Central memory CD8-positive, alpha-beta T cell (primary cell): ENCODE measurements around the gene SYVN1.
"Not testable (repeated sequence)": the region's sequence is repeated elsewhere in the genome, so short reads cannot be mapped to it uniquely, and the experiment has no call there.

ENCODE experiments used
- ATAC-seq: fragments of 150-1000 bp; cut with Tn5 transposase; replicated peaks from 2 replicates; pipeline ENCODE4 v1.10.0; 2022; ENCODE audit warnings: mild to moderate bottlenecking, moderate FRiP score, moderate number of reproducible peaks; ENCODE audit not compliant: poor library complexity, severe bottlenecking; ENCODE audit errors: extremely low read depth
- DNase-seq, 2 donors: peaks; one replicate each; pipeline ENCODE4 v3.0.0; 2021; ENCODE audit warnings: low spot score in 2 of 2
- H3K27ac Mint-ChIP-seq: one replicate; pipeline ENCODE4 v1.8.0; 2022; ENCODE audit warnings: low read depth, mild to moderate bottlenecking, moderate library complexity, mixed read lengths
- H3K27me3 Mint-ChIP-seq: one replicate; pipeline ENCODE4 v1.8.0; 2022; ENCODE audit warnings: mixed read lengths
- H3K36me3 Mint-ChIP-seq: one replicate; pipeline ENCODE4 v1.8.0; 2022; ENCODE audit warnings: mild to moderate bottlenecking, moderate library complexity, mixed read lengths; ENCODE audit not compliant: insufficient read depth
- H3K4me1 Mint-ChIP-seq: one replicate; pipeline ENCODE4 v1.8.0; 2022; ENCODE audit warnings: mixed read lengths
- H3K4me3 Mint-ChIP-seq: one replicate; pipeline ENCODE4 v1.8.0; 2022; ENCODE audit warnings: mild to moderate bottlenecking, moderate library complexity, mixed read lengths
- H3K9me3 Mint-ChIP-seq: one replicate; pipeline ENCODE4 v1.8.0; 2022; ENCODE audit warnings: mixed read lengths

SYVN1 gene

GRCh38 chr11:65118891-65119669 is 15.2 kb downstream of the SYVN1 start:
- Mint-ChIP-seq H3K4me1 (peaks cover 24% of the 10 kb centered on the region), H3K36me3 (peaks cover 45% of the 10 kb centered on the region), H3K27ac (peak overlapping the region; percentile 81)
- not testable (repeated sequence) for DNase-seq, H3K4me3 Mint-ChIP-seq, ATAC-seq, H3K27me3 Mint-ChIP-seq, H3K9me3 Mint-ChIP-seq

GRCh38 chr11:65118097-65118837 is 16.1 kb downstream of the SYVN1 start:
- H3K4me1 Mint-ChIP-seq, result peaks cover 28% of the 10 kb centered on the region

GRCh38 chr11:65117206-65118096 is 16.9 kb downstream of the SYVN1 start, which contains the start of gene ZNHIT2:
TSS of gene ZNHIT2 (minus strand) at chr11:65117701. CDS start at chr11:65117653, 48 bp downstream.
- H3K36me3 Mint-ChIP-seq, result peaks cover 48% of the 10 kb centered on the region
- H3K4me1 Mint-ChIP-seq, result peaks cover 33% of the 10 kb centered on the region
- peak; percentile 99 to 100 for DNase-seq
- H3K27ac Mint-ChIP-seq, result peak within 1 kb of the TSS; percentile 82
- H3K9me3 Mint-ChIP-seq, result no peaks in the 10 kb centered on the region
- ATAC-seq, result peak; percentile 57
- no peaks in the 10 kb centered on the region for H3K27me3 Mint-ChIP-seq
- H3K4me3 Mint-ChIP-seq, result peak within 1 kb of the TSS; percentile 83

More at GRCh38 chr11:65118097-65118837, 16.1 kb downstream of the SYVN1 start:
- H3K4me3 Mint-ChIP-seq, result peak overlapping the region; percentile 83
- H3K36me3 Mint-ChIP-seq, result peaks cover 45% of the 10 kb centered on the region
- peak overlapping the region; percentile 82 for H3K27ac Mint-ChIP-seq
- H3K9me3 Mint-ChIP-seq, result no peaks in the 10 kb centered on the region
- no peaks in the 10 kb centered on the region for H3K27me3 Mint-ChIP-seq
- DNase-seq, result no peak
- ATAC-seq, result no peak

GRCh38 chr11:65116370-65117205 is 17.7 kb downstream of the SYVN1 start:
- Mint-ChIP-seq H3K4me3 (peak overlapping the region; percentile 83), H3K27ac (peak overlapping the region; percentile 82), H3K4me1 (peaks cover 31% of the 10 kb centered on the region), H3K27me3 (no peaks in the 10 kb centered on the region), H3K36me3 (peaks cover 45% of the 10 kb centered on the region), H3K9me3 (no peaks in the 10 kb centered on the region)
- DNase-seq (peak; percentile 46 to 57), ATAC-seq (peak; percentile 20)

GRCh38 chr11:65115361-65116082 is 18.8 kb downstream of the SYVN1 start:
- no peaks in the 10 kb centered on the region for H3K9me3 Mint-ChIP-seq
- H3K4me1 Mint-ChIP-seq, result peaks cover 35% of the 10 kb centered on the region
- peak overlapping the region; percentile 53 for H3K27ac Mint-ChIP-seq
- ATAC-seq, result no peak
- peaks cover 40% of the 10 kb centered on the region for H3K36me3 Mint-ChIP-seq
- peak overlapping the region; percentile 40 for H3K4me3 Mint-ChIP-seq
- no peaks in the 10 kb centered on the region for H3K27me3 Mint-ChIP-seq
- DNase-seq, result no peak

GRCh38 chr11:65114538-65115171 is 19.7 kb downstream of the SYVN1 start:
- Mint-ChIP-seq H3K4me3 (peak overlapping the region; percentile 95), H3K4me1 (peaks cover 41% of the 10 kb centered on the region), H3K27me3 (no peaks in the 10 kb centered on the region), H3K36me3 (peaks cover 38% of the 10 kb centered on the region), H3K27ac (no peak overlapping the region), H3K9me3 (no peaks in the 10 kb centered on the region)
- DNase-seq (no peak), ATAC-seq (no peak)

- DNase-seq, result no peak
- ATAC-seq, result no peak
- Mint-ChIP-seq H3K36me3 (peaks cover 39% of the 10 kb centered on the region), H3K27me3 (no peaks in the 10 kb centered on the region), H3K4me1 (peaks cover 41% of the 10 kb centered on the region), H3K27ac (peak overlapping the region; percentile 98), H3K9me3 (no peaks in the 10 kb centered on the region), H3K4me3 (peak overlapping the region; percentile 95)
These were observed 20.5 kb downstream of the SYVN1 start for GRCh38 chr11:65113839-65114238.

- peak overlapping the region; percentile 95 for H3K4me3 Mint-ChIP-seq
- peaks cover 34% of the 10 kb centered on the region for H3K36me3 Mint-ChIP-seq
- no peaks in the 10 kb centered on the region for H3K9me3 Mint-ChIP-seq
- peaks cover 41% of the 10 kb centered on the region for H3K4me1 Mint-ChIP-seq
- DNase-seq, result no peak
- no peak for ATAC-seq
- no peaks in the 10 kb centered on the region for H3K27me3 Mint-ChIP-seq
- peak overlapping the region; percentile 98 for H3K27ac Mint-ChIP-seq
These were observed 21.0 kb downstream of the SYVN1 start for GRCh38 chr11:65113361-65113756.

- H3K27me3 Mint-ChIP-seq, result no peaks in the 10 kb centered on the region
- H3K36me3 Mint-ChIP-seq, result peaks cover 32% of the 10 kb centered on the region
- DNase-seq (peak; percentile 62 to 71), ATAC-seq (peak; percentile 58)
- H3K9me3 Mint-ChIP-seq, result no peaks in the 10 kb centered on the region
- peaks cover 37% of the 10 kb centered on the region for H3K4me1 Mint-ChIP-seq
- peak overlapping the region; percentile 98 for H3K27ac Mint-ChIP-seq
- H3K4me3 Mint-ChIP-seq, result peak overlapping the region; percentile 95
These were observed 21.6 kb downstream of the SYVN1 start for GRCh38 chr11:65112546-65113360.

GRCh38 chr11:65111744-65112545 is 22.4 kb downstream of the SYVN1 start, which contains the start of gene TM7SF2:
TSS of gene TM7SF2 (plus strand) at chr11:65111872. CDS start at chr11:65112016, 144 bp downstream.
- H3K27me3 Mint-ChIP-seq, result no peaks in the 10 kb centered on the region
- H3K4me3 Mint-ChIP-seq, result peak within 1 kb of the TSS; percentile 95
- H3K27ac Mint-ChIP-seq, result peak within 1 kb of the TSS; percentile 98
- no peaks in the 10 kb centered on the region for H3K9me3 Mint-ChIP-seq
- peaks cover 33% of the 10 kb centered on the region for H3K4me1 Mint-ChIP-seq
- DNase-seq (peak; percentile 87 to 88), ATAC-seq (peak; percentile 72)
- peaks cover 28% of the 10 kb centered on the region for H3K36me3 Mint-ChIP-seq
